Measurements from ENCODE around the gene PNLIPRP2.

GRCh38 chr10:116633216-116633600, 12.5 kb downstream of the PNLIPRP2 start:
- TF ChIP-seq CTCF (IDR thresholded peaks at IDR 0.05) (no peak), POLR2A (IDR thresholded peaks at IDR 0.05) (no peak), POLR2AphosphoS5 (IDR thresholded peaks at IDR 0.05) (no peak), EP300 (IDR thresholded peaks at IDR 0.05) (no peak)

All from gastroesophageal sphincter (tissue), 3 donors.